ENCODE results near the gene MT1E.

- TF ChIP-seq CTCF (IDR thresholded peaks at IDR 0.05; ENCODE audit: low read depth, low read length): no peak
- TF ChIP-seq EZH2phosphoT487 (IDR thresholded peaks at IDR 0.05; ENCODE audit: low read depth): no peak
Observed at GRCh38 chr16:56628486-56629350, 3.1 kb downstream of the MT1E start.
